Measurements from ENCODE around the gene BDKRB2.
"Not testable (repeated sequence)": the region's sequence is repeated elsewhere in the genome, so short reads cannot be mapped to it uniquely, and the experiment has no call there.

Gene BDKRB2

DNA sequence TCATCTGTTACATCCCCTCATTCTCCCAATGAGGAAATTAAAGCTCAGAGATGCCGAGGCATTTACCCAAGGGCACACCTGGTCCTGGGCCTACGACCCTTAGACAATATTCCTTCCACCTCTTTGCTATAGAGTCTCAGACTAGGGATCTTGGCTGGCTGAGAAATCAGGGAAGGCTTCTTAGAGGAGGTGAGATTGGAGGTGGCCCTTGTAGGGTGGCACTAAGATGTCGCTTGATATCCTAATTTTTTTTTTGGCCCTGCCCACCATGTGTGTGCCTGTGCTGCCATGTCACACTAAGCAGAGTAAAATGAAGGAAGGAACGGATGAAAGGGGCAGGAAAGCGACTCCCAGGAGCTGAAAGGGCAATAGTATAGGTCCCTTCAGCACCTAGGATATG lies 20.6 kb downstream of the BDKRB2 start:
- DNase-seq (ENCODE audit: low spot score): no peak

DNA sequence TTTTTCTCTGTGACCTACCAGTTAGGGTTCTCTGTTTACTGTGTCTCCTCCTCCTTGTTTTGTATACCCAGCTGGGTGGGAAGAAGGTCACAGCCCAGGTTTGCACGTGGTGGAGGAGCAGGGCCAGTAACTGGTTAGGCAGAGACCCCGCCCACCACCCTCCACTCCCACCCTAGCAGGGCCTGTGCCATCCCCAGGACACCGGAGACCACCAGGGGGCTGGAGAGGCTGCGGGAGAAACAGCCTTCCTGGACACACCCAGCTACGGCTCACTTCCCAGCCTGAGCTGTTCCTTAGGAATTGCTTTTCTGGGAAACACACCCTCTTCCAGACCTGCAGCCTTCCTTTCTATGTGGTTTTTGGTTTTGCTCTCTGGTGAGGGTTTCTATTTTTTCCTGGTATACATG lies 21.1 kb downstream of the BDKRB2 start:
- no peak for DNase-seq (ENCODE audit: low spot score)

DNA sequence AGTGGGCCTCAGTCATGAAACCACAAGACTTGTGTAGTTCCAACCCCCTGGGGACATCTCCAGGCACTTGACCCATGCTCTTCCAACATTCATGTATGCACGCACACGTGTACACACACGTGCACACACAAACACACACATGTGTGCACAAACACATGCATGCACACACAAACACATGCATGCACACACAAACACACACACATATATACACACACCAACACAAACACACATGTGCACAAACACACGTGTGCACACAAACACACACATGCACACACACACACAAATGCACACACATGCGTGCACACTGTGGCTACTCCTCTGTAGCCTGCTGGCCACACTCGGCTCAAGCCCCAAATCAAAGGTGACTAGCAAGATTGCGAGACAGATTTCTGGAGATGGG lies 22.8 kb downstream of the BDKRB2 start:
- no peak for DNase-seq (ENCODE audit: low spot score)

DNA sequence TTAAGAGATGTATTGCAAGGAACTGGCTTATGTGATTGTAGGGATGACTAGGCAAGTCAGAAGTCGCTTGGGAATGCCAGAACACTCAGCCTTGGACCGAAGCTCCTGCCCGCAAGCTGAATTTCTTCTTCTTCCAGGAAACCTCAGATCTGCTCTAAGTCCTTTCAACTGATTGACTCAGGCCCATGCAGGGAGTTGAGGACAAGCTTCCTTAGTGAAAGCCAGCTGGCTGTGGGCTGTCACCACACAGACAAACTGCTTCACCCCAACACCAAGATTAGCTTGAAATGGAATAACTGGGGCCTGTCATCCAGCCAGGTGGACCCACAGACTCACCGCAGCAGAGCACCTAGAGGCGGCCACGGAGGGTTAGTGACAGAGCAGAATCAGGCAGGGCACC lies 24.7 kb downstream of the BDKRB2 start:
- DNase-seq (ENCODE audit: low spot score): no peak

DNA sequence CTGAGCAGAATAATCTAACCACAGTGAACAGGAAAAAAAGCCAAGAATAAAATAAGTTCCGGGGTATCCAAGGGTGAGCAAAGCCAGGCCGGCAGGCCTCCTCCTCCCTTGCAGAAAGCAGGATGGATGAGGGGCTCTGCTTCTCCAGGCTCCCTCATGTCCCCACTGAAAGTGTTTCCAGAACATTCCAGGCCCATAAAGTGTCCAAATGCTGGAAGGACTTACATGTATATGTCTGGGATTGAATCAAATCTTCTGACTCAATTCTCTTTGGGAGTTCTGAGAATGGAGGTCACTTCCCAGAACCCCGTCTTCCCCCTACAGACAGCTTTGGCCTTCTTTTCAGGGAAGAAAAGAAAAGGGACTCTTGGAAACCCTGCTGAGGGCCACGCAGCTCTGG lies 26.4 kb downstream of the BDKRB2 start:
- no peak for DNase-seq (ENCODE audit: low spot score)

DNA sequence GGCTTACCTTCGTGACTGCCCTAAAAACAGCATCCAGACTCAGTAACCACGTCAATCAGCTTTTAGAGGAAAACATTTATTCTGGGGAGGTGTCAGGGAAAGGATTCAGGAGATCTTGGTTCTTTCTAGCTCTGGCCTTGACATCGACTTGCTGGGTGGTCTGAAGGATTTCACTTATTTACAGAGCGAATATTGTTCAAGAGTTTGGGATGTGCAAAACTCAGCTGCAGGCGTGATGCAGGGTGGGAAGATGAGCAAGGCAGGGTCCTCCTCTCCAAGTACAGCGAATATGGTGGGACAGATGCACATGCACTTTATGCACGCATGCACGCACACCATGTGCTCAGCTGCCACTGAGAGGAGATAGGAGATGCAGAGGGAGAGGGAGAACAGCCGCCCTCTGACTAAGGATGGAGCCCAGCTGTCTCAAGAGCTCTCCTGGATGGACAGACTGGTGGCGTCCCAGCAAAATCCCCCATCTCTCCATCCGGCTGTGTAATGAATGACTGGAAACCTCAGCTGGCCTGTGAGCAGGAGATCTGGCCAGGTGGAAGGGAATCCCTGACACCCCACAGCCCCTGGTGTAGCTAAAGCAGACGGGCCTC lies 27.0 kb downstream of the BDKRB2 start:
- DNase-seq (ENCODE audit: low spot score): no peak

DNA sequence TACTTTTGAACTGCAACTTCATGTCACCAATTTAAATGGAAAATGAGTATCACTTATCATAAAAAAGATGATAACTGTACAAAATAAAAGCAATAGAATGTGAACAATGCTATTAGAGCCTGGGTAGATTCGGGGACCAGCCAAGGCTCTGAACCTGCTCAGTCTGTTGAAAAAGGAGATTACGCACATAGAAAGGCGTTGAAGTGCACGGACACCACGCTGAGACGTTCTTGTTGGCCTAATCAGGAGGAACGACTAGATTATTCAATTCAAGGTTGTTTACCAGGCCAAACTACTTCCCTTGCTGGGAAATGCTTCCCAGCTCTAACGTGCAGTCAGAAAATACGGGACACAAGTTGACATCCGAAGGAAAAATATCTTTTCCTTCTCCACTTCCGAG lies 27.9 kb downstream of the BDKRB2 start:
- DNase-seq (ENCODE audit: low spot score): no peak

DNA sequence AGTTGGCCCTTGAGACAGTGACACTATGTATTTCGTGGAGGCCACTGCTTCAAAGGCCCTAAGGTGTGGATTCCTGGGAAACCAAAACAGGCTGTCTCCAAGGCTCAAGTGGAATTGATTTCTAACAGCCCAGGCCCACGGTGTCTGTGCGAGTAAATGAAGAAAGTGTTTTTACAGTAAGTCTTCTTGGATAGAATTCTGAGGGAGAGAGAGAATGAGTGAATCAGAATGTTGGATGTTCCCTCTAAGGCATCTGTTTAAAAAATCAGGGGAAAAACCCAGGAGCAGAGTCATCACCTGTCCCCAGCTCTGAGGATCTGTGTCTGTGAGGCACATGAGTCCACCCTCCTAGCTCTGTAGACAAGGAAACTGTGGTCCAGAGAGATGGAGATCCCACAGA lies 29.0 kb downstream of the BDKRB2 start:
- no peak for DNase-seq (ENCODE audit: low spot score)

DNA sequence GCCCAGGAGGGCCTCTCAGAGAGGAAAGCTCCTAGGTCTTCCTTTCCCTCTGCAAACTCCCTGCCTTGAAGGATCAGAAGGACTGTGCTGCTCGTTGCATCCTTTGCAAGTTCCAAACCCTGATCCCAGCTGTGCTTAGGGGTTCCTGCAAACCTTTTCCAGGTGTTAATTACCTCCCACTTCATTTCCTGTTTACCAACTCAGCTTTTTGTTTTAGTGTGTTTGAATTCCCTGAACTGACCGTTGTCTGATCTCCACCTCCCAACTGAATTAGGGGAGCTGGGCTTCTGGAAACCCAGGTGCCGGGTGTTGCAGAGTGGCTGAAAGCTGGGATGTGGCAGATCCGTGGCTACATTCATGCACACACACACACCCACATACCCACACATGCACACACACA lies 30.8 kb downstream of the BDKRB2 start:
- no peak for DNase-seq (ENCODE audit: low spot score)

DNA sequence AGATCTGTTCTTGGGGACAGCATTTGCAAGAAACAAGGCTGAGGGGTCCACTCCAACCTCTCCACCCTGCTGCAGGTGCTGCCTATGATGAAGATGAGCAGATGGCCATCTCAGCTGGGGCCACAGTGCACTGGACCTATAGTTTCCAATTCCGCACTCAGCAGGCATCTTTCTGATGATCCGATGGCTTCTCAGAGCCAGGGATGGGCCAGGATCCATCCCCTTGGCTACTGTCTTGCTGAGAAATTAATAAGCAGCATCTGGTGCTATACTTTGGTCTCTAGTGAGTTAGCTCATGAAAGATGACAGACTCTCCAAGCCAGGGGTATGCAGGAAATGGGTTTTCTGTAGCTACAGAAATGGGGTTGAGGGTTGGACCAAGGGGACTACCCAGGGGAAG lies 33.0 kb downstream of the BDKRB2 start:
- DNase-seq (ENCODE audit: low spot score): no peak

DNA sequence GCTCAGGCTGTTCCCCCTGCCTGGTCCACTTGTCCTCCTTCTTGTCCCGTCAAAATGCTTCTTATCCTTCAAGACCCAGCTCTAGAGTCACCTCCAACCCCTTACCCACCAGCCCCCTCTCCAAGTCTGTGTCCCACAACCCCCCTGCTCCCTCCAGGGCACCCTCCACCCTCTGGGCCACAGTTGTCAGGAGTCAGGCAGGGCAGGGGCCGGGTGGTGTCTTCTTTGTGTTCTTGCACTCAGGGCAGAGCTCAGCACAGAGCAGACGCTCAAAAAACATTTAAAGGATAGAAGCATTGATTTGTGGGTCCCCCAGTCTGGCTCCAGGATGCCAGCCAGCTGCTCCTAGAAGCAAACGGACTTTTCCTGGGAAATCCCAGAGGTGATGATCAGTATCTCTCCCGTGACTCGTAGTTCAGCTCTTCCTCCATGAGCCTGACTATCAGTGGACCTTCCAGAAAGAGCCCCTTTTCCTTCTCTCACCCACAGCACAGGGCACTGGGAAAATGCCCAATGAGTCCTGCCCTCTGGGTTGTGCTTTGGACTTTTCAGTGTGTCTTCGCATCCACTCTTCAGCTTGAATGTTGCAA lies 34.1 kb downstream of the BDKRB2 start:
- DNase-seq (ENCODE audit: low spot score): no peak

DNA sequence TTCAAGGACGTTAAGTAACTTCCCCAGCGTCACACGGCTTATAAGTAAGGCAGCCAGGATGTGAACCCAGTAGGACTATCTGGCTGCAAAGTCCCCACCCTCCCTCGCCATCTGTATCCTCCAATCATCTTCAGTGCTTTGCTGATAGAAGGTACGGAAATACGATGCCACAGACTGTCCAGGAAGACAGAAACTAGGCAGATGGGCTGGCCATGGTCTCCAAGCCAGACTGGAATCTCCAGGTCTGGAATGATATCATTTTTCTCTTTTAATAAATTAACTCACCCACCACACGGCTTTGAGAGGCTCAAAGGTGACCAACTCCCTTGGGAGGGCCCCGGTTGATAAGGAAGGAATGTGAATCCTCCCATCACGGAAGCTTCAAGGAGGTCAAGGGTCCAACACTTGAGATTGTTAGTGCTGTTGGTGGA lies 35.1 kb downstream of the BDKRB2 start:
- no peak for DNase-seq (ENCODE audit: low spot score)

DNA sequence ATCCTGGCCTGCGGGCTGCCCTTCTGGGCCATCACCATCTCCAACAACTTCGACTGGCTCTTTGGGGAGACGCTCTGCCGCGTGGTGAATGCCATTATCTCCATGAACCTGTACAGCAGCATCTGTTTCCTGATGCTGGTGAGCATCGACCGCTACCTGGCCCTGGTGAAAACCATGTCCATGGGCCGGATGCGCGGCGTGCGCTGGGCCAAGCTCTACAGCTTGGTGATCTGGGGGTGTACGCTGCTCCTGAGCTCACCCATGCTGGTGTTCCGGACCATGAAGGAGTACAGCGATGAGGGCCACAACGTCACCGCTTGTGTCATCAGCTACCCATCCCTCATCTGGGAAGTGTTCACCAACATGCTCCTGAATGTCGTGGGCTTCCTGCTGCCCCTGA lies 36.0 kb downstream of the BDKRB2 start:
- DNase-seq (ENCODE audit: low spot score): no peak

DNA sequence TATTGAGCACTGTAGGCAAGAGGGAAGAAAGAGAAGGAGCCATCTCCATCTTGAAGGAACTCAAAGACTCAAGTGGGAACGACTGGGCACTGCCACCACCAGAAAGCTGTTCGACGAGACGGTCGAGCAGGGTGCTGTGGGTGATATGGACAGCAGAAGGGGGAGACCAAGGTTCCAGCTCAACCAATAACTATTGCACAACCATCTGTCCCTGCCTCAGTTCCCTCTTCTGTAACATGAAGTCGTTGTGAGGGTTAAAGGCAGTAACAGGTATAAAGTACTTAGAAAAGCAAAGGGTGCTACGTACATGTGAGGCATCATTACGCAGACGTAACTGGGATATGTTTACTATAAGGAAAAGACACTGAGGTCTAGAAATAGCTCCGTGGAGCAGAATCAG lies 37.5 kb downstream of the BDKRB2 start:
- no peak for DNase-seq (ENCODE audit: low spot score)

DNA sequence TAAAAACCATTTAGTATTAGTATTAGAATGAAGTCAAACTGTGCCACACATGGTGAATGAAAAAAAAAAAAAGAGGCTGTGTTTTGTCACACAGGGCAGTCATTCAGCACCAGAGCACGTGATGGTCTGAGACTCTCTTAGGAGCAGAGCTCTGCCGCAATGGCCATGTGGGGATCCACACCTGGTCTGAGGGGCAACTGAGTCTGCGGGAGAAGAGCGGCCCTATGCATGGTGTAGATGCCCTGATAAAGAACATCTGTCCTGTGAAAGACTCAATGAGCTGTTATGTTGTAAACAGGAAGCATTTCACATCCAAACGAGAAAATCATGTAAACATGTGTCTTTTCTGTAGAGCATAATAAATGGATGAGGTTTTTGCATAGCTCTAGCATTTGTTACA lies 39.1 kb downstream of the BDKRB2 start:
- DNase-seq (ENCODE audit: low spot score): peak; percentile 10

DNA sequence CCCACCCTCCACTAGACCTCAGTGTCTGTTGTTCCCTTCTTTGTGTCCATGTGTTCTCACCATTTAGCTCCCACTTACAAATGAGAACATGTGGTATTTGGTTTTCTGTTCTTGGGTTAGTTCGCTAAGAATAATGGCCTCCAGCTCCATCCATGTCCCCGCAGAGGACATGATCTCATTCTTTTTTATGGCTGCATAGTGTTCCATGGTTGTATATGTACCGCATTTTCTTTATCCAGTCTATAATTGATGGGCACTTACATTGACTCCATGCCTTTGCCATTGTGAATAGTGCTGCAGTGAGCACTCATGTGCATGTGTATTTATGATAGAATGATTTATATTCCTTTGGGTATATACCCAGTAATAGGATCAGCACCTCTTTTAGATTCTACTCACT lies 40.4 kb downstream of the BDKRB2 start:
- DNase-seq (ENCODE audit: low spot score): not testable (repeated sequence)

DNA sequence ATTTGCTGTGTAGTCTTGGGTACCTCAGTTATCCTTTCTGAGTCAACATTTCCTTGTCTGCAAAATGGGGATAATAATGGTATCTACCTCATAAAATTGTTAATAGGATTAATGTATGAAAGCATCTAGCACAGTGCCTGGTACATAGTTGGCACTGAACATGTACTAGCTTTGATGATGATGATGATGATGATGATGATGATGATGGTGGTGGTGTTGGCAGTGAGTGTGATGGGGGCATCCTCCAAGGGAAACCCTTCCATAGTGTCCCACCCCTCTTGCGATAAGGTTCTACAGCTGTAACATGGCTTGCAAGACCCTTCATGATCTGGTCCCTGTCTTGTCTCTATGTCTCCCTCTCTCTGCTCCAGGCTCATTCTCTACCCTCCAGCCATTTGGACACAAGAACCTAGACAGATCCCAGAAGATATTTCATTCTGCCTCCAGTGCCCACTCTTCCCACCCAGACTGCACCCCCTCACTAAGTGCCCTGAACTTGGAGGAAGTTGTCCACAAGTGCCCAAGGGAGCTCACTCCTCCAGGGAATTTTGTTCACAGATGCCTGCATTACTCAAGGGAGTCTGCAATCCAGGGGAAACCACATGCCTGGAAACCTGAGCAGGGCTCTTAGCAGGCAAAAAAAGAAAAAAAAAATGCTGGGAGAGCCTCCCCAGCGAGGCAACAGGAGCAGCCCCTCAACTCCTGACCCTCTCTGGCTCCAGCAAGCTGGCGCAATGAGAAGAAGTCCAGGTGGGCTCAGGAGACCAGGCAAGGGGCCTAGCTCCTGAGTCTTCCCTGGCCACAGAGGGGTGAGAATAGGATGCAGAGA lies 41.3 kb downstream of the BDKRB2 start:
- no peak for DNase-seq (ENCODE audit: low spot score)

DNA sequence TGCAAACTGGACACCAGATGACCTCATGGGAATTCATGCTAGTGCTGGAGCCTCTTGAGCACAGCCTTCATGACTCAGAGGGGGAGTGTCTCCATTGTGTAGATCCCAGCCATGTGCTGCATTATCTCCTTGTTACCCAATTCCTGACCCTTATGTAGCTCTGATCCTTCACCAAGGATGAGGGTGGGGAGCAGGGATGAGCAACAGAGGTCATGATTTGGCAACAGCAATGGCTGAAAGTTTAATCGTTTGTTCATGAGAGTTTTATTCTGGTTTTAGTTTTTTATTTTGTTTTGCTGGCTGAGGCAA lies 41.9 kb downstream of the BDKRB2 start:
- DNase-seq (ENCODE audit: low spot score): no peak

DNA sequence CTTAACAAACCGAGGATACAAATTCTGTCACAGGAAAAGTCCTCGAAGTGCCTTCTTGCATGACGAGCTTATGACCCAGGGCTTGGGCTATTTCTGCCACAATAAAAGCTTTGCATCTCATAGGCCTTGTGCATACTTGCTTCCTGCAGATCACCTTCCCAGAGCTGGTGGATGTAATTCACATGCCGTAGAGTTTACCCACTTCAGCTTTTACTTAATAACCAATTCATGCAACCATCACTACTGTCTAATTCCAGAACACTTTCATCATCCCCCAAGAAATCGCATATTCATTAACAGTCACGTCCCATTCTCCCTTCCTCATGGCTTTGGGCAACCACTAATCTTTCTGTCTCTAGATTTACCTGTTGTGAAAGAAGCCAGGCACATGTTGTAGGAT lies 42.4 kb downstream of the BDKRB2 start:
- no peak for DNase-seq (ENCODE audit: low spot score)

DNA sequence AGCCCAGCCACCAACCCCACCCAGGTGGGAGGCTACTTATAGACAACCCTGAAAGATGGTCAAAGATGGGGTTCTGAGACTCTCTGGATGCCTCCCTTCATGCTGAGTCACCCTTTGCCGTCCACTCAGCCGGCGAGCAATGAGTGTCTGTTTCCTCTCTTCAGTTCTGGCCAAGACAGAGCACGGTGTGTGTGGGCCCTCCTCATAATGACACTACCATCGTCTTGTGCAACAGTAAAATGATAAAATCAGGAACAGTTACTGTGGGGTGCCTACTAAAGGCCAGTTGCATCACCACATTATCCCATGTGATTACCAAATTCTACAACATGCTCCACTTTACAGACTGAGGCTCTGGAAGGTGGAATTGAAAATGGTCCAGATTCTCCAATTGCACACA lies 44.4 kb downstream of the BDKRB2 start:
- DNase-seq (ENCODE audit: low spot score): no peak

DNA sequence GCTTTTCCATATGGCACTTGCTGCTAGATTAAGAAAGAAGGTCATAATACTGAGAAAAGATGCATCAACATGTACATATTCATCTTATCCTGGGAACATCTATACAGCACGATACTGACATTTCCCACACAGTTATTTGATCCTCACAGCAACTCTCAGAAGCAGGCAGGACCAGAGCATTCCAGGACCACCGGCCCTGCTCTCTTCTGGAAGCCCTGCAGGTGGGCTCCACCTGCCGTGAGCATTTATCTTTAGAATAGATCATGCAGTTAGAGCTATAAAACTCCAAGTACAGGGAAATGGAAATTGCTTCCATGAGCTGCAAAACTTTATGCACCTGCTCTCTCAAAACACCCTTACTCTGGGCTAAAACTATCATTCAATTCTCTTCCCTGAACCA lies 45.8 kb downstream of the BDKRB2 start:
- DNase-seq (ENCODE audit: low spot score): no peak

DNA sequence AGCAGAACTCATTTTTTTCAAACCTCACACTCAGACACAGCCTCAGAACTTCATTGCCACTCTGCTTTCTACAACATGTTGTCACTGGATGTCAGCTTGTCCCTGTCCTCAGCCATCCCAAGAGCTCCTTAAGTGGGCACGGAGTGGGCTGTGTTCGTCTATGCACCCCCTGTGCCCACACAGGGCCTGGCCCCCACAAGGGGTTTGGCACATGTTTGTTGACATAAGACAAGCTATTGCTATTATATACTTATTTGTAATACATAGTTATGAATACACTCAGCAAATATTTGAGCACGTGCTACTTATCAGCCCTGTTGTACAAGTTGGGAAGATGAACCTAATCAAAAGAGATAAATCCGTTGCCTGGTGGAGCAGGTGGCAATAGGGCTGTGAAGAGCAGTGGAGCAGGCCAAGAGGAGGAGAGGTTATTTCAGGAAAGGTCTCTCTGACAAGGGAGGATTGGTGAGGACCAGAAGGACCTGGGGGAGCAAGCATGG lies 47.1 kb downstream of the BDKRB2 start:
- DNase-seq (ENCODE audit: low spot score): no peak

DNA sequence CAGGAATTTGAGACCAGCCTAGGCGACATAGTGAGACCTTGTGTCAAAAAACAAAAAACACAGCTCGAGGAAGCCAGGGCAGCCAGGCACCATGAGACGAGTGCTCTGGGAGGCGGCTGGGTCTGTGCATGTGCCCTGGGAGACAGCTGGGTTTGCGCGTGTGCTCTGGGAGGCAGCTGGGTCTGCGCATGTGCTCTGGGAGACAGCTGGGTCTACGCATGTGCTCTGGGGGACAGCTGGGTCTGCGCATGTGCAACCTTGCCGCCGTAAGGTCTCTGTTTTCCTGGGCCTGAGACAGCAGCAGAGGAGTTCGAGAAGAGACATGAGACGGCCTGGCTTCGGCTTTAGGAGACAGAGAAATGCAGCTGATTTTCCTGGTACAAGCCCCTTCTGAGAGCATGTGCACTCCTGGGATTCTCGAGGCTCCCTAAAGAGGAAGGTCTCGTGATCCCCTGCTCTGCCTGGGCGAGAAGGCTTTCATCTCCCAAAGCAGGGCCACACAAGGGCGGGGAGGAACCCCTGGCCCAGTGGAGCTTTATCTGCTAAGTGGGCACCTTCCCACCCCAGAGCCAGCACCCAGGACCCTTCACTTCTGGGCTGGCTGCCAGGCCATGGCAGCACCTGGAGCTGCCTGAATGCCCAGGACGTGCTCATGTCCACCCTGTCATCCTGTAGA lies 47.8 kb downstream of the BDKRB2 start:
- no peak for DNase-seq (ENCODE audit: low spot score)
